Endothelial cell of umbilical vein (primary cell): ENCODE measurements around the gene STIM1. TPM values are rescaled to one million over a fixed set of nuclear protein-coding genes. Genes with fewer than 3 reads are reported as not detected.

Experiments
- BruUV-seq: library from RNA; stranded (reverse); fragments of 400-500 nt; replicated peaks from 2 replicates; lab custom pipeline; 2021; lab: Mats Ljungman, UMichigan
- CTCF ChIA-PET: fragments of 300-600, 350-600 bp; sonication (Branson Sonifier 250); formaldehyde crosslinking; loops from one replicate; lab custom pipeline; 2021; ENCODE audit warnings: antibody characterized with exemption, inconsistent platforms; lab: Charles Lee
- POLR2A ChIA-PET: fragments of 300-600, 350-600 bp; sonication (Branson Sonifier 250); formaldehyde crosslinking; loops from one replicate; lab custom pipeline; 2021; ENCODE audit warnings: antibody characterized with exemption, inconsistent platforms; lab: Charles Lee
- DNase-seq: peaks from one replicate; pipeline ENCODE4 v3.0.0-alpha.2; 2011; ENCODE audit warnings: low read depth, low spot score
- FAIRE-seq: peaks from 2 replicates; lab custom pipeline; 2011; peaks lifted over from hg19 to GRCh38; lab: Jason Lieb, UNC
- H2AFZ ChIP-seq: 2 replicates; pipeline ENCODE4 v1.6.0; 2012; ENCODE audit warnings: low read depth, low read length, control low read depth, inconsistent platforms
- H3K27ac ChIP-seq: 2 replicates; pipeline ENCODE4 v1.5.1; 2011; ENCODE audit warnings: low read depth, mild to moderate bottlenecking, control low read depth, low read length, moderate library complexity; ENCODE audit not compliant: insufficient read depth
- H3K27me3 ChIP-seq, 2 experiments: 2 replicates each; pipeline versions ENCODE4 v1.6.0 to v1.6.1; 2011; ENCODE audit warnings: low read length in 2 of 2, mixed read lengths in 1 of 2; ENCODE audit not compliant: control insufficient read depth in 2 of 2, insufficient read depth in 2 of 2
- H3K36me3 ChIP-seq, 2 experiments: 2 replicates in 1 of 2; 3 replicates in 1 of 2; pipeline ENCODE4 v1.5.1; 2011; ENCODE audit warnings: low read length in 2 of 2, mild to moderate bottlenecking in 1 of 2, moderate library complexity in 1 of 2; ENCODE audit not compliant: control insufficient read depth in 2 of 2, insufficient read depth in 2 of 2; ENCODE audit errors: extremely low read depth in 1 of 2
- H3K4me1 ChIP-seq: 3 replicates; pipeline ENCODE4 v1.5.1; 2011; ENCODE audit warnings: mild to moderate bottlenecking, low read length; ENCODE audit not compliant: control insufficient read depth, insufficient read depth; ENCODE audit errors: extremely low read depth
- H3K4me2 ChIP-seq: 2 replicates; pipeline ENCODE4 v1.6.1; 2011; ENCODE audit warnings: low read length, control low read depth, mixed read lengths; ENCODE audit not compliant: insufficient read depth
- H3K4me3 ChIP-seq, 3 experiments: fragments of 200-600 bp in 1 of 3; sonication (generic), shearing (Covaris generic) in 1 of 3; replicated peaks in 1 of 3; 2 replicates each; pipeline ENCODE4 v1.5.1; 2011 to 2016; ENCODE audit warnings: control low read depth in 3 of 3, low read length in 3 of 3, mild to moderate bottlenecking in 2 of 3, inconsistent platforms in 1 of 3, low read depth in 1 of 3, moderate library complexity in 1 of 3; ENCODE audit not compliant: insufficient read depth in 1 of 3
- H3K79me2 ChIP-seq: 2 replicates; pipeline ENCODE4 v1.6.0; 2012; ENCODE audit warnings: low read length, inconsistent platforms; ENCODE audit not compliant: control insufficient read depth, insufficient read depth
- H3K9ac ChIP-seq: replicated peaks from 2 replicates; pipeline ENCODE3; 2011; ENCODE audit warnings: low read length, control low read depth; ENCODE audit not compliant: insufficient read depth; ENCODE audit errors: extremely low read depth
- H3K9me1 ChIP-seq: replicated peaks from 3 replicates; pipeline ENCODE4 v1.6.0; 2011; ENCODE audit warnings: mild to moderate bottlenecking, low read length; ENCODE audit not compliant: control insufficient read depth, insufficient read depth; ENCODE audit errors: extremely low read depth
- H3K9me3 ChIP-seq: replicated peaks from 2 replicates; pipeline ENCODE4 v1.5.1; 2012; ENCODE audit warnings: low read length, inconsistent platforms; ENCODE audit not compliant: control insufficient read depth, insufficient read depth
- H4K20me1 ChIP-seq: replicated peaks from 2 replicates; pipeline ENCODE3; 2011; ENCODE audit warnings: mild to moderate bottlenecking, low read length; ENCODE audit not compliant: control insufficient read depth, insufficient read depth; ENCODE audit errors: extremely low read depth
- CTCF ChIP-seq, 2 donors: IDR thresholded peaks; 1 replicate in 1 of 2; 2 replicates in 1 of 2; pipeline ENCODE4 v1.5.1; 2011; ENCODE audit warnings: low read length in 2 of 2, mild to moderate bottlenecking in 2 of 2, moderate library complexity in 2 of 2, control low read depth in 1 of 2, inconsistent platforms in 1 of 2, low read depth in 1 of 2; ENCODE audit not compliant: insufficient read depth in 1 of 2; ENCODE audit errors: extremely low read depth in 1 of 2
- FOS ChIP-seq: IDR thresholded peaks from 2 replicates; pipeline ENCODE4 v1.6.1; 2011; ENCODE audit warnings: mild to moderate bottlenecking, low read length, moderate library complexity, borderline replicate concordance; ENCODE audit not compliant: insufficient read depth
- GATA2 ChIP-seq: IDR thresholded peaks from 2 replicates; pipeline ENCODE4 v1.7.0; 2011; ENCODE audit warnings: low read depth, mild to moderate bottlenecking, moderate library complexity, mixed read lengths, low read length; ENCODE audit not compliant: insufficient read length, insufficient read depth
- JUN ChIP-seq: IDR thresholded peaks from 2 replicates; pipeline ENCODE4 v1.6.1; 2011; ENCODE audit warnings: borderline replicate concordance, low read depth; ENCODE audit not compliant: insufficient read length, insufficient read depth
- dilution Hi-C: fragments of 300-500 bp; cut with MboI; formaldehyde crosslinking; loops from one replicate; pipeline ENCODE4 v1.15.0; 2019; ENCODE audit warnings: low sequenced_read_pairs; ENCODE audit not compliant: extremely low pct_ligation_motif_present
- intact Hi-C: fragments of 100-400 bp; cut with micrococcal nuclease; formaldehyde crosslinking; loops from one replicate; pipeline ENCODE4 v1.10.0; 2022
- polyA plus RNA-seq, 4 experiments: library from polyadenylated mRNA; depleted of rRNA in 3 of 4; stranded (reverse) in 3 of 4; unstranded in 1 of 4; fragments of >200 nt; gene quantifications; 2 replicates each; pipeline versions ENCODE4 v1.2.1 to v1.2.3, GENCODE V29; 2011 to 2012; ENCODE audit warnings: missing spikeins in 1 of 4
- total RNA-seq: library from RNA; stranded (reverse); gene quantifications from 2 replicates; pipeline ENCODE4 v1.2.3, GENCODE V29; 2021

Gene STIM1
- total and polyA plus RNA-seq, 2 donors (not counting 3 experiments of a cell fraction or from before 2014, with no cell fraction given): 32.7 to 33.4 TPM

DNA sequence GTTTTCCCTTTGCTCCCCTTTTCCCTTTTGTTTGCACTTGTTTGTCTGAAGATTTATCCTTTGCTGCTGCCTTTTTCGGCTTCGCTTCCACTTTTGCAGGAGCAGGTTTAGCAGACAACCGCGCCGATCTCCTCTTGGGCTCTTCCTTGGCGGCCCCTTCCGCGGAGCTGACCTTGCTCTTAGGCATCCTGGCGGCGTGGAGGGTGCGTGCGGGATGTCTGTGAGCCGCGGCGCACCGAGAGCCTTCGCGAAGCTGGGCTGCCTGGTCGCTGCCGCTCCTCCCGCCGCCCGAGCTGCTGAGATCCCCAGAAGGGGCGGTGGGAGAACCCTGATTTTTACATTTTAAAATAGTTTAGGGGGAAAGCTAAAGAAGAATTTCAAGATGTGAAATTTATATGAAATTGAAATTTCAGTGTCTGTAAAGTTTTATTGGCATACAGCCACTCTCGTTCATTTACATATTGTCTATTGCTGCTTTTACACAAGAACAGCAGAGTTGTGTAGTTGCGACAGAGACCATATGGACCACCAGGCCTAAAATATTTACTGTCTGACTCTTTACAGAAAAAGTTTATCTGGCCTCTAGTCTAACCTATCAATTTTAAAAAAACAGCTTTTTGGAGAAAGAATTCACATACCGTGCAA lies 133.9 kb downstream of the STIM1 start:
- H3K27me3 ChIP-seq: no peaks in the 10 kb centered on the region
- no TSS peak for BruUV-seq
- no peaks in the 10 kb centered on the region for H4K20me1 ChIP-seq
- dilution Hi-C loops: no loop called here
- POLR2A ChIA-PET: no interaction called here
- intact Hi-C loops: no loop called here
- no peak overlapping the region for H2AFZ ChIP-seq
- no peaks in the 10 kb centered on the region for H3K9me1 ChIP-seq
- H3K27ac ChIP-seq: no peak overlapping the region
- no peak overlapping the region for H3K9ac ChIP-seq
- TF ChIP-seq CTCF (IDR thresholded peaks at IDR 0.05; ENCODE audit: extremely low read depth in 1 of 2, insufficient read depth in 1 of 2, low read depth in 1 of 2, low read length in 2 of 2): no peak
- no peak for TF ChIP-seq JUN
- no peaks in the 10 kb centered on the region for H3K4me1 ChIP-seq
- H3K4me3 ChIP-seq: no peak overlapping the region
- H3K4me2 ChIP-seq: no peak overlapping the region
- no peaks in the 10 kb centered on the region for H3K9me3 ChIP-seq
- CTCF ChIA-PET: interaction anchor here (0.8 to 1.2 kb wide), 2 partner anchors 134 to 140 kb away, joined by 3 read pairs; partner anchors contain the start of gene STIM1
- FAIRE-seq (no peak), DNase-seq (no peak)
- no peaks in the 10 kb centered on the region for H3K79me2 ChIP-seq
- H3K36me3 ChIP-seq: no peaks in the 10 kb centered on the region

DNA sequence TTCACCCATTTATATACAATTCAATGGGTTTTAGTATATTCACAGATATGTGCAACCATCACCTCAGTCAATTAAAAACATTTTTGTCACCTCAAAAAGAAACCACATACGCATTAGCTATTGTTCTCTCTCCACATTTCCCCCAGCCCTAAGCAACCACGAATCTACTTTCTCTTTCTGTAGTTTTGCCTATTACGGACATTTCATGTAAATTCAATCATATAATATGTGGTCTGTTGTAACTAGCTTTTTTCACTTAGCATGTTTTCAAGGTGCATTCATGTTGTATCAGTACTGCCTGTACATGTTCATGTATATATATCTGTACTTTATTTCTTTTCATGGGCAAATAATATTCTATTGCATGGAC lies 134.4 kb downstream of the STIM1 start:
- Histone ChIP-seq H3K9ac (no peak overlapping the region), H2AFZ (no peak overlapping the region), H3K9me3 (no peaks in the 10 kb centered on the region), H3K27ac (no peak overlapping the region), H3K4me2 (no peak overlapping the region), H3K36me3 (no peaks in the 10 kb centered on the region), H3K9me1 (no peaks in the 10 kb centered on the region), H3K79me2 (no peaks in the 10 kb centered on the region), H3K27me3 (no peaks in the 10 kb centered on the region), H3K4me1 (no peaks in the 10 kb centered on the region), H4K20me1 (no peaks in the 10 kb centered on the region), H3K4me3 (no peak overlapping the region)
- intact Hi-C loops (no loop called here), dilution Hi-C loops (no loop called here)
- POLR2A ChIA-PET: no interaction called here
- DNase-seq (no peak), FAIRE-seq (no peak)
- no TSS peak for BruUV-seq
- no peak for TF ChIP-seq FOS
- TF ChIP-seq GATA2: no peak
- CTCF ChIA-PET: interaction anchor here (0.8 to 1.2 kb wide), 2 partner anchors 135 to 141 kb away, joined by 3 read pairs; partner anchors contain the start of gene STIM1
